IPS-20b (cell line): Measurements from ENCODE around the gene ARSH.
"Not testable (repeated sequence)": the region's sequence is repeated elsewhere in the genome, so short reads cannot be mapped to it uniquely, and the experiment has no call there.

Source experiments
- H3K27ac ChIP-seq: one replicate; pipeline ENCODE4 v1.5.1; 2013; ENCODE audit warnings: low read length
- H3K27me3 ChIP-seq: 2 replicates; pipeline ENCODE4 v1.6.1; 2013; ENCODE audit warnings: mild to moderate bottlenecking, low read length, inconsistent platforms; ENCODE audit not compliant: insufficient read depth
- H3K36me3 ChIP-seq: 2 replicates; pipeline ENCODE4 v1.6.1; 2013; ENCODE audit warnings: low read depth, mild to moderate bottlenecking, inconsistent platforms, low read length, moderate library complexity; ENCODE audit not compliant: insufficient read depth
- H3K4me1 ChIP-seq: 2 replicates; pipeline ENCODE4 v1.6.1; 2013; ENCODE audit warnings: mild to moderate bottlenecking, control low read depth, inconsistent platforms, low read length, moderate library complexity; ENCODE audit not compliant: insufficient read depth
- H3K4me3 ChIP-seq: 2 replicates; pipeline ENCODE4 v1.5.1; 2013; ENCODE audit warnings: mild to moderate bottlenecking, low read length, inconsistent platforms
- H3K9ac ChIP-seq: 2 replicates; pipeline ENCODE4 v1.6.1; 2013; ENCODE audit warnings: low read depth, mild to moderate bottlenecking, inconsistent platforms, low read length, moderate library complexity
- H3K9me3 ChIP-seq: 2 replicates; pipeline ENCODE4 v1.6.1; 2013; ENCODE audit warnings: mild to moderate bottlenecking, low read depth, low read length, inconsistent platforms; ENCODE audit not compliant: insufficient read depth

Gene ARSH

GRCh38 chrX:3044196-3044595, 37.9 kb downstream of the ARSH start:
- Histone ChIP-seq H3K9me3 (no peaks in the 10 kb centered on the region), H3K27me3 (no peaks in the 10 kb centered on the region), H3K27ac (no peak overlapping the region), H3K36me3 (no peaks in the 10 kb centered on the region), H3K9ac (no peak overlapping the region), H3K4me3 (no peak overlapping the region), H3K4me1 (no peaks in the 10 kb centered on the region)

- H3K4me1 ChIP-seq, result no peaks in the 10 kb centered on the region
- H3K27ac ChIP-seq, result no peak overlapping the region
- H3K9me3 ChIP-seq, result no peaks in the 10 kb centered on the region
- H3K4me3 ChIP-seq, result no peak overlapping the region
- no peak overlapping the region for H3K9ac ChIP-seq
- no peaks in the 10 kb centered on the region for H3K36me3 ChIP-seq
- no peaks in the 10 kb centered on the region for H3K27me3 ChIP-seq
Observed at GRCh38 chrX:3044671-3045070, 38.3 kb downstream of the ARSH start.

- no peaks in the 10 kb centered on the region for H3K27me3 ChIP-seq
- H3K9ac ChIP-seq, result no peak overlapping the region
- no peak overlapping the region for H3K27ac ChIP-seq
- no peaks in the 10 kb centered on the region for H3K36me3 ChIP-seq
- H3K4me3 ChIP-seq, result no peak overlapping the region
- no peaks in the 10 kb centered on the region for H3K9me3 ChIP-seq
- H3K4me1 ChIP-seq, result no peaks in the 10 kb centered on the region
Observed at GRCh38 chrX:3046253-3047240, 40.2 kb downstream of the ARSH start.

GRCh38 chrX:3050523-3051175, 44.3 kb downstream of the ARSH start:
- not testable (repeated sequence) for H3K9ac ChIP-seq, H3K4me1 ChIP-seq, H3K27ac ChIP-seq

GRCh38 chrX:3052860-3053259, 46.5 kb downstream of the ARSH start:
- Histone ChIP-seq H3K9me3 (no peaks in the 10 kb centered on the region), H3K27ac (no peak overlapping the region), H3K36me3 (no peaks in the 10 kb centered on the region), H3K9ac (no peak overlapping the region), H3K4me3 (no peak overlapping the region), H3K27me3 (no peaks in the 10 kb centered on the region), H3K4me1 (no peaks in the 10 kb centered on the region)

More at GRCh38 chrX:3050523-3051175, 44.3 kb downstream of the ARSH start:
- H3K36me3 ChIP-seq, H3K27me3 ChIP-seq, H3K9me3 ChIP-seq, H3K4me3 ChIP-seq: not testable (repeated sequence)

GRCh38 chrX:3066555-3066954, 60.2 kb downstream of the ARSH start:
- Histone ChIP-seq H3K27ac (no peak overlapping the region), H3K4me3 (no peak overlapping the region), H3K9ac (no peak overlapping the region), H3K27me3 (no peaks in the 10 kb centered on the region), H3K4me1 (no peaks in the 10 kb centered on the region), H3K9me3 (no peaks in the 10 kb centered on the region), H3K36me3 (no peaks in the 10 kb centered on the region)

GRCh38 chrX:3075959-3076358, 69.6 kb downstream of the ARSH start:
- H3K4me1 ChIP-seq, result no peaks in the 10 kb centered on the region
- no peak overlapping the region for H3K9ac ChIP-seq
- no peak overlapping the region for H3K27ac ChIP-seq
- no peaks in the 10 kb centered on the region for H3K9me3 ChIP-seq
- peaks cover 13% of the 10 kb centered on the region; the same call in 1 of the 2 replicates for H3K27me3 ChIP-seq
- H3K36me3 ChIP-seq, result no peaks in the 10 kb centered on the region
- no peak overlapping the region; the same call in 1 of the 2 replicates for H3K4me3 ChIP-seq

GRCh38 chrX:3076416-3076991, 70.2 kb downstream of the ARSH start:
- no peaks in the 10 kb centered on the region for H3K36me3 ChIP-seq
- H3K27ac ChIP-seq, result no peak overlapping the region
- no peak overlapping the region; the same call in 1 of the 2 replicates for H3K4me3 ChIP-seq
- H3K9me3 ChIP-seq, result no peaks in the 10 kb centered on the region
- H3K27me3 ChIP-seq, result peaks cover 13% of the 10 kb centered on the region; the same call in 1 of the 2 replicates
- no peak overlapping the region for H3K9ac ChIP-seq
- H3K4me1 ChIP-seq, result no peaks in the 10 kb centered on the region
